Measurements from ENCODE around the gene ARID1A. TPM values are rescaled to one million over a fixed set of nuclear protein-coding genes. Genes with fewer than 3 reads are reported as not detected.
"Not testable (repeated sequence)": the region's sequence is repeated elsewhere in the genome, so short reads cannot be mapped to it uniquely, and the experiment has no call there.

The ARID1A gene
- total RNA-seq, 1 experiment from 2014 or later, result 55.8 TPM

DNA sequence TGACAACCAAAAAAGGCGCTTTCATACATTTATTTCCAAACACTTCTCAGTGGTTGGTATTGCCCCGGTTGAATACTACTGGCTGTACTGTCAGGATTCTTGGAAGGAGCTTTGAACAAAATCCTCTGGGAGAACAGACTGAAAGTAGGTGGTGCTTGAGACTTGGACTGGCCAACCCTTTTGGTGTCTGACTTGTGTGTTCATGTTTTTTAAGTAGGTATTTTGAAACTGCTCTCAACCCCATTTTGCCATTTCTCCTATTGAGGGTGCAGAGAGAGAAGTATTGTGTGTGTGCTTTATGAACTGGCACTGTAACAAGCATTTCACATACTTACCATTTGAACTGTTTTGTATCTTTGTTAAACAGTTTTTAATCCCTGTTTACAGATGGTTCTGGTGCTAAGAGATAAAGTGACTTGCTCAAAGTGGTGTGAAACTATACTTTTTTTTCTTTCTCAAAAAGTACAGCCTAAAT lies 21.2 kb downstream of the ARID1A start:
- Histone ChIP-seq H3K4me1 (ENCODE audit: low read length) (peaks cover 17% of the 10 kb centered on the region), H3K9me2 (replicated peaks; ENCODE audit: insufficient read depth, low read length) (no peaks in the 10 kb centered on the region), H3K27ac (ENCODE audit: low read length) (no peak overlapping the region), H3K27me3 (ENCODE audit: low read length) (no peaks in the 10 kb centered on the region), H3K4me2 (ENCODE audit: low read depth, low read length, poor library complexity, severe bottlenecking) (no peak overlapping the region), H2AFZ (ENCODE audit: low read length) (no peak overlapping the region), H3K79me2 (ENCODE audit: low read length) (peaks cover 98% of the 10 kb centered on the region), H3K9me3 (ENCODE audit: low read length) (no peaks in the 10 kb centered on the region), H4K20me1 (ENCODE audit: insufficient read depth, low read depth, low read length) (peaks cover 39% of the 10 kb centered on the region), H3K9ac (ENCODE audit: low read length) (no peak overlapping the region), H3K36me3 (ENCODE audit: insufficient read depth, low read length) (peaks cover 11% of the 10 kb centered on the region; the same call in 1 of the 2 replicates), H3K4me3 (ENCODE audit: low read length) (no peak overlapping the region)
- no peak for DNase-seq

- no peaks in the 10 kb centered on the region for H3K9me3 ChIP-seq (ENCODE audit: low read length)
- no peaks in the 10 kb centered on the region for H3K27me3 ChIP-seq (ENCODE audit: low read length)
- no peaks in the 10 kb centered on the region for H3K9me2 ChIP-seq (replicated peaks; ENCODE audit: insufficient read depth, low read length)
- no peak for DNase-seq
- no peak overlapping the region for H2AFZ ChIP-seq (ENCODE audit: low read length)
- peaks cover 98% of the 10 kb centered on the region for H3K79me2 ChIP-seq (ENCODE audit: low read length)
- H3K4me2 ChIP-seq (ENCODE audit: low read depth, low read length, poor library complexity, severe bottlenecking), result no peak overlapping the region
- H3K27ac ChIP-seq (ENCODE audit: low read length), result no peak overlapping the region
- no peak overlapping the region for H3K4me3 ChIP-seq (ENCODE audit: low read length)
- H3K9ac ChIP-seq (ENCODE audit: low read length), result no peak overlapping the region
- H3K4me1 ChIP-seq (ENCODE audit: low read length), result peaks cover 37% of the 10 kb centered on the region
- peaks cover 42% of the 10 kb centered on the region for H4K20me1 ChIP-seq (ENCODE audit: insufficient read depth, low read depth, low read length)
- peaks cover 11% of the 10 kb centered on the region; the same call in 1 of the 2 replicates for H3K36me3 ChIP-seq (ENCODE audit: insufficient read depth, low read length)
Measured at GRCh38 chr1:26719205-26719604, 23.4 kb downstream of the ARID1A start.

DNA sequence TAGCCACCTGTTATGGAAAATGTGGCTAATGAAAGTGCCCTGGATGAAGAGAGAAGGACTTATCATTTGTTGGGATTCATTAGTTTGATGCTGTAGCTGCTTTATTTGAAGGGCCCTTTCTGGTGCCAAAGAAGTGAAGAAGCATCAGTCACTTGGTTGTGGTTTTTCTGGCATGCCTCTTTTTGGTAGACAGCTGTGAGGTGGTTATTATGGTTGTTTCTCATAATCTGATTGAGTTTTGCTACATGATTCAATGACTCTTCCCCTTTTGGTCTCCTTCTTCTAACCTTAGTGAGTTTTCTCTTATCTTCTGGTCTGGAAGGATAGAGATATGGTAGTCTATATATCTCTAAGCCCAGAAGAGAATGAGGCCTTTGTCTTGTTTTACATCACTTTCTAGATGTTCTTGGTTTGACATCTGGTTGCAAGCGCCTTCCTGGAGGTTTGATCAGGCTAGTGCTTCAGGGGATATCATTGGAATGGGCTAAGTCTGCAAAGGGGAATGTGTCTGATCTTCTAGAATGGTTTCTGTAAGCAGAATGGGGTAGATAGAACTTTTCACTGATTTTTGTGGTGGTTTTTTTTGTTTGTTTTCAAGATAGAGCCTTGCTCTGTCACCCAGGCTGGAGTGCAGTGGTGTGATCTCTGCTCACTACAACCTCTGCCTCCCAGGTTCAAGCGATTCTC lies 26.0 kb downstream of the ARID1A start:
- Histone ChIP-seq H3K4me1 (ENCODE audit: low read length) (peaks cover 50% of the 10 kb centered on the region), H3K9me3 (ENCODE audit: low read length) (no peaks in the 10 kb centered on the region), H3K9me2 (replicated peaks; ENCODE audit: insufficient read depth, low read length) (no peaks in the 10 kb centered on the region), H3K36me3 (ENCODE audit: insufficient read depth, low read length) (peaks cover 15% of the 10 kb centered on the region; the same call in 1 of the 2 replicates), H3K79me2 (ENCODE audit: low read length) (peaks cover 98% of the 10 kb centered on the region), H3K27ac (ENCODE audit: low read length) (0 out of 2 replicates have a peak overlapping the region, but pooled peaks have one; percentile 14), H3K4me3 (ENCODE audit: low read length) (no peak overlapping the region), H2AFZ (ENCODE audit: low read length) (no peak overlapping the region), H3K9ac (ENCODE audit: low read length) (no peak overlapping the region), H3K27me3 (ENCODE audit: low read length) (no peaks in the 10 kb centered on the region), H4K20me1 (ENCODE audit: insufficient read depth, low read depth, low read length) (peaks cover 35% of the 10 kb centered on the region), H3K4me2 (ENCODE audit: low read depth, low read length, poor library complexity, severe bottlenecking) (no peak overlapping the region)
- no peak for DNase-seq

DNA sequence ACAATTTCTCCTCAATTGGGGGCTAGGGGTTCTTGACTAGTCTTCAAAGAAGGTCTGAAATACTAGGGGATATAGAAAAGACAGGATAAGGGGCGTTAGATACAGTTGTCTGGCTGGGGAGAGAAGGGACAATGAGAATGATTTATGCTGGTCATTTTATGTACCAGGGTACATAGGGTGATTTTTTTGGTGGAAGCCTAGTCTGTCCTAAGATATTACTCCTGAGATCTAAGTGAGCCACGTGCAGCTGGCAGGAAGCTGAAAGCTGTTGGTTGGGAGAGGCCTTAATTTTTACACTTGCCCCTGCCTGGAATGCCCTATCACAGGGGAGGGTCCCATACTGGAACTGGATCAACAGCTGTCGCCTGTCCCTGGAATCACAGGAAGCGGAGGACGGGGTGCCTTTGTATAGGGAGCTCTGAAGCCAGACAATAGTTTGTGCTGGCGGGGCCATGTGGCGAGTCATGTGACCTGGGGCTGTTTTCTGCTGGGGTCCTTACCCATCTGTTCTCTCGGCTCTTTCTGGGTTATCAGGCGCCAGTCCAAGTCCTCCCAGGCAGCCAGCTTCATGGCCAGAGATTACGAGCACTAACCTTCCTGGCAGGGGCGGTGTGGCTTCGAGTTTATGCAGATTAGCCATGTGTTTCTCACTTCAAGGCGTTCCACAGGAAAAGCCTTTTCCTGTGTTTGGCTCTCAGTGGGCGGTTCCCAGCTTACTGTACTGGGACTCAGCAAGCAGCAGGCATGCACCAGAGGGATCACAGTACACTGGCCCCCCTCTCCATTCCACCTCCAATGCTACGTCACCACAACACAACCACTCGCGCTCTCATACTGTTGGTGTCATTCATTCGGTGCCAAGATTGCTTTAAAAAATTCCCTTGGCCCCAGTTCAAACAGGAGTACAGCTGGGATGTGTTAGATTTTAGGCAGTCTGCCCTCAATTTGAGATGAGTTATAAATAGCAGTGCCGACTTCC lies 27.5 kb downstream of the ARID1A start:
- peaks cover 38% of the 10 kb centered on the region for H4K20me1 ChIP-seq (ENCODE audit: insufficient read depth, low read depth, low read length)
- H3K79me2 ChIP-seq (ENCODE audit: low read length), result peaks cover 98% of the 10 kb centered on the region
- no peaks in the 10 kb centered on the region for H3K9me3 ChIP-seq (ENCODE audit: low read length)
- H3K36me3 ChIP-seq (ENCODE audit: insufficient read depth, low read length), result peaks cover 10% of the 10 kb centered on the region; the same call in 1 of the 2 replicates
- H3K9me2 ChIP-seq (replicated peaks; ENCODE audit: insufficient read depth, low read length), result no peaks in the 10 kb centered on the region
- no peak overlapping the region for H3K9ac ChIP-seq (ENCODE audit: low read length)
- no peaks in the 10 kb centered on the region for H3K27me3 ChIP-seq (ENCODE audit: low read length)
- no peak overlapping the region for H3K4me3 ChIP-seq (ENCODE audit: low read length)
- no peak overlapping the region for H3K4me2 ChIP-seq (ENCODE audit: low read depth, low read length, poor library complexity, severe bottlenecking)
- no peak overlapping the region for H2AFZ ChIP-seq (ENCODE audit: low read length)
- no peak for DNase-seq
- no peak overlapping the region; the same call in 1 of the 2 replicates for H3K27ac ChIP-seq (ENCODE audit: low read length)
- peaks cover 52% of the 10 kb centered on the region for H3K4me1 ChIP-seq (ENCODE audit: low read length)

- Histone ChIP-seq H3K27me3 (ENCODE audit: low read length) (no peaks in the 10 kb centered on the region), H3K9ac (ENCODE audit: low read length) (no peak overlapping the region), H3K36me3 (ENCODE audit: insufficient read depth, low read length) (peaks cover 8% of the 10 kb centered on the region; the same call in 1 of the 2 replicates), H2AFZ (ENCODE audit: low read length) (no peak overlapping the region), H3K4me3 (ENCODE audit: low read length) (no peak overlapping the region), H3K9me2 (replicated peaks; ENCODE audit: insufficient read depth, low read length) (no peaks in the 10 kb centered on the region), H3K79me2 (ENCODE audit: low read length) (peaks cover 98% of the 10 kb centered on the region), H4K20me1 (ENCODE audit: insufficient read depth, low read depth, low read length) (peaks cover 41% of the 10 kb centered on the region), H3K4me1 (ENCODE audit: low read length) (peaks cover 52% of the 10 kb centered on the region), H3K4me2 (ENCODE audit: low read depth, low read length, poor library complexity, severe bottlenecking) (peak overlapping the region; percentile 13), H3K9me3 (ENCODE audit: low read length) (no peaks in the 10 kb centered on the region), H3K27ac (ENCODE audit: low read length) (peak overlapping the region; percentile 51)
- no peak for DNase-seq
Measured at GRCh38 chr1:26724118-26724517, 28.3 kb downstream of the ARID1A start.

- peaks cover 52% of the 10 kb centered on the region for H3K4me1 ChIP-seq (ENCODE audit: low read length)
- no peak for DNase-seq
- no peak overlapping the region for H2AFZ ChIP-seq (ENCODE audit: low read length)
- no peaks in the 10 kb centered on the region for H3K9me3 ChIP-seq (ENCODE audit: low read length)
- no peak overlapping the region for H3K4me2 ChIP-seq (ENCODE audit: low read depth, low read length, poor library complexity, severe bottlenecking)
- no peak overlapping the region for H3K9ac ChIP-seq (ENCODE audit: low read length)
- no peak overlapping the region for H3K4me3 ChIP-seq (ENCODE audit: low read length)
- peaks cover 100% of the 10 kb centered on the region for H3K79me2 ChIP-seq (ENCODE audit: low read length)
- no peaks in the 10 kb centered on the region for H3K27me3 ChIP-seq (ENCODE audit: low read length)
- peak overlapping the region; percentile 51; the same call in 1 of the 2 replicates for H3K27ac ChIP-seq (ENCODE audit: low read length)
- peaks cover 16% of the 10 kb centered on the region; the same call in 1 of the 2 replicates for H3K36me3 ChIP-seq (ENCODE audit: insufficient read depth, low read length)
- H4K20me1 ChIP-seq (ENCODE audit: insufficient read depth, low read depth, low read length), result peaks cover 49% of the 10 kb centered on the region
- H3K9me2 ChIP-seq (replicated peaks; ENCODE audit: insufficient read depth, low read length), result no peaks in the 10 kb centered on the region
Measured at GRCh38 chr1:26724926-26725325, 29.1 kb downstream of the ARID1A start.

DNA sequence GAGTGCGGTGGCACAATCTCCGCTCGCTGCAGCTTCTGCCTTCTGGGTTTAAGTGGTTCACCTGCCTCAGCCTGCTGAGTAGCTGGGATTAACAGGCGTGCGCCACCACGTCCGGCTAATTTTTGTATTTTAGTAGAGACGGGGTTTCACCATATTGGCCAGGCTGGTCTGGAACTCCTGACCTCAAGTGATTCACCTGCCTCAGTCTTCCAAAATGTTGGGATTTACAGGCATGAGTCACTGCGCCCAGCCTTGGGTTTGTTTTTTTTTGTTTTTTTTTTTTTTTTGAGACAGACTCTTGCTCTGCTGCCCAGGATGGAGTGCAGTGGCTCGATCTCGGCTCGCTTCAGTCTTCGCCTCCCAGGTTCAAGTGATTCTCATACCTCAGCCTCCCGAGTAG lies 30.1 kb downstream of the ARID1A start:
- H3K36me3 ChIP-seq (ENCODE audit: insufficient read depth, low read length), result peaks cover 21% of the 10 kb centered on the region; the same call in 1 of the 2 replicates
- peaks cover 44% of the 10 kb centered on the region for H4K20me1 ChIP-seq (ENCODE audit: insufficient read depth, low read depth, low read length)
- H3K4me2 ChIP-seq (ENCODE audit: low read depth, low read length, poor library complexity, severe bottlenecking); H3K9me3 ChIP-seq (ENCODE audit: low read length); H3K27ac ChIP-seq (ENCODE audit: low read length); H3K9ac ChIP-seq (ENCODE audit: low read length); H3K9me2 ChIP-seq (replicated peaks; ENCODE audit: insufficient read depth, low read length); DNase-seq; H3K27me3 ChIP-seq (ENCODE audit: low read length); H2AFZ ChIP-seq (ENCODE audit: low read length); H3K4me3 ChIP-seq (ENCODE audit: low read length): not testable (repeated sequence)
- H3K4me1 ChIP-seq (ENCODE audit: low read length), result peaks cover 46% of the 10 kb centered on the region
- peaks cover 100% of the 10 kb centered on the region for H3K79me2 ChIP-seq (ENCODE audit: low read length)

- Histone ChIP-seq H3K79me2 (ENCODE audit: low read length) (peaks cover 98% of the 10 kb centered on the region), H3K4me1 (ENCODE audit: low read length) (peaks cover 38% of the 10 kb centered on the region), H3K9me2 (replicated peaks; ENCODE audit: insufficient read depth, low read length) (no peaks in the 10 kb centered on the region), H3K4me3 (ENCODE audit: low read length) (no peak overlapping the region), H3K9me3 (ENCODE audit: low read length) (no peaks in the 10 kb centered on the region), H3K27me3 (ENCODE audit: low read length) (no peaks in the 10 kb centered on the region), H4K20me1 (ENCODE audit: insufficient read depth, low read depth, low read length) (peaks cover 36% of the 10 kb centered on the region), H2AFZ (ENCODE audit: low read length) (no peak overlapping the region), H3K9ac (ENCODE audit: low read length) (no peak overlapping the region), H3K36me3 (ENCODE audit: insufficient read depth, low read length) (peaks cover 22% of the 10 kb centered on the region; the same call in 1 of the 2 replicates), H3K27ac (ENCODE audit: low read length) (no peak overlapping the region), H3K4me2 (ENCODE audit: low read depth, low read length, poor library complexity, severe bottlenecking) (no peak overlapping the region)
- DNase-seq, result no peak
Measured at GRCh38 chr1:26726784-26727183, 31.0 kb downstream of the ARID1A start.
